ENCODE data around the gene DIP2A.

DNA sequence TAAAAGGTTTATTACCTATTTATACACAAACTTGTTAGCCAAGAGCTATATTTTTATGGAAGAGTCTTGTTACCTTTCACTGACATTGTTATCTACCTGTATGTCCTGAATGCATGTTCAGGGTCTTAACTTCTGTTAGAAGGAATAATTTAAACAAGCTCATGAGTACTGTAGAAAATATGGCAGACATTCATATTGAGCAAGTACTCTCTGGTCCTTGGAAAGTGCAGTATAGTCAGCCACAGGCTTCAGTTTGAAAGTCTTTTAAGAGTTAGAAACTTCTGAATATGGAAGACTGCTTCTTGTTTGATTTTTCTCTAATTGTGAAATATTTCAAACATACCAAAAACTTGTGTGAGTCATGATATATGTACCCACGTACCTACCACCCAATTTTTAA is 16.6 kb downstream of the DIP2A start:
- TF ChIP-seq, protein P1, sequence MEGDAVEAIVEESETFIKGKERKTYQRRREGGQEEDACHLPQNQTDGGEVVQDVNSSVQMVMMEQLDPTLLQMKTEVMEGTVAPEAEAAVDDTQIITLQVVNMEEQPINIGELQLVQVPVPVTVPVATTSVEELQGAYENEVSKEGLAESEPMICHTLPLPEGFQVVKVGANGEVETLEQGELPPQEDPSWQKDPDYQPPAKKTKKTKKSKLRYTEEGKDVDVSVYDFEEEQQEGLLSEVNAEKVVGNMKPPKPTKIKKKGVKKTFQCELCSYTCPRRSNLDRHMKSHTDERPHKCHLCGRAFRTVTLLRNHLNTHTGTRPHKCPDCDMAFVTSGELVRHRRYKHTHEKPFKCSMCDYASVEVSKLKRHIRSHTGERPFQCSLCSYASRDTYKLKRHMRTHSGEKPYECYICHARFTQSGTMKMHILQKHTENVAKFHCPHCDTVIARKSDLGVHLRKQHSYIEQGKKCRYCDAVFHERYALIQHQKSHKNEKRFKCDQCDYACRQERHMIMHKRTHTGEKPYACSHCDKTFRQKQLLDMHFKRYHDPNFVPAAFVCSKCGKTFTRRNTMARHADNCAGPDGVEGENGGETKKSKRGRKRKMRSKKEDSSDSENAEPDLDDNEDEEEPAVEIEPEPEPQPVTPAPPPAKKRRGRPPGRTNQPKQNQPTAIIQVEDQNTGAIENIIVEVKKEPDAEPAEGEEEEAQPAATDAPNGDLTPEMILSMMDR (IDR thresholded peaks at IDR 0.05): no peak
- no peak for TF ChIP-seq SIN3A (IDR thresholded peaks at IDR 0.05; ENCODE audit: borderline replicate concordance, insufficient read depth, low read depth, low read length)
- no peak for TF ChIP-seq POLR2AphosphoS5 (IDR thresholded peaks at IDR 0.05; ENCODE audit: low read depth, low read length)
